NB4 (cell line): ENCODE results near the gene EFCAB6.

ENCODE experiments used
- MAX ChIP-seq: IDR thresholded peaks from 2 replicates; pipeline ENCODE4 v1.6.1; 2011; ENCODE audit warnings: low read depth, low read length
- MYC ChIP-seq: IDR thresholded peaks from 2 replicates; pipeline ENCODE4 v1.6.1; 2011; ENCODE audit warnings: low read depth, low read length
- POLR2A ChIP-seq: IDR thresholded peaks from 2 replicates; pipeline ENCODE4 v1.6.1; 2011; ENCODE audit warnings: mild to moderate bottlenecking; ENCODE audit not compliant: insufficient read length; ENCODE audit errors: extremely low read depth
- TF ChIP-seq, protein P1 (sequence below): IDR thresholded peaks from one replicate; pipeline ENCODE4 v1.5.1; 2012; ENCODE audit warnings: low read depth, low read length

DNA sequence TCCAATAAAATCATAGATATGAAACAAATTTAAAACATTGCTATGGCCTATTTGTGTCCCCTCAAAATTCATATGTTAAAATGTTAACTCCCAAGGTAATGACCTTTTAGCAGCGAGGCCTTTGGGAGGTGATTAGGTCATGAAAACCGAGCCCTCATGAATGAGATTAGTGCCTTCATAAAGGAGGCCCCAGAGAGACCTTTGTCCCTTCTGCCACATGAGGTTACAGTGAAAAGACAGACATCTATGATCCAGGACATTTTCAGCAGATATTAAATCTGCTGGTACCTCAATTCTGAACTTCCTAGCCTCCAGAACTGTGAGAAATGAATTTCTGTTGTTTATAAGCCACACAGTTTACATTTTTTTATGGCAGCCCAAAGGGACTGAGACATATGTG, 228.6 kb downstream of the EFCAB6 start:
- TF ChIP-seq, protein P1, sequence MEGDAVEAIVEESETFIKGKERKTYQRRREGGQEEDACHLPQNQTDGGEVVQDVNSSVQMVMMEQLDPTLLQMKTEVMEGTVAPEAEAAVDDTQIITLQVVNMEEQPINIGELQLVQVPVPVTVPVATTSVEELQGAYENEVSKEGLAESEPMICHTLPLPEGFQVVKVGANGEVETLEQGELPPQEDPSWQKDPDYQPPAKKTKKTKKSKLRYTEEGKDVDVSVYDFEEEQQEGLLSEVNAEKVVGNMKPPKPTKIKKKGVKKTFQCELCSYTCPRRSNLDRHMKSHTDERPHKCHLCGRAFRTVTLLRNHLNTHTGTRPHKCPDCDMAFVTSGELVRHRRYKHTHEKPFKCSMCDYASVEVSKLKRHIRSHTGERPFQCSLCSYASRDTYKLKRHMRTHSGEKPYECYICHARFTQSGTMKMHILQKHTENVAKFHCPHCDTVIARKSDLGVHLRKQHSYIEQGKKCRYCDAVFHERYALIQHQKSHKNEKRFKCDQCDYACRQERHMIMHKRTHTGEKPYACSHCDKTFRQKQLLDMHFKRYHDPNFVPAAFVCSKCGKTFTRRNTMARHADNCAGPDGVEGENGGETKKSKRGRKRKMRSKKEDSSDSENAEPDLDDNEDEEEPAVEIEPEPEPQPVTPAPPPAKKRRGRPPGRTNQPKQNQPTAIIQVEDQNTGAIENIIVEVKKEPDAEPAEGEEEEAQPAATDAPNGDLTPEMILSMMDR = no peak
- no peak for TF ChIP-seq POLR2A
- no peak for TF ChIP-seq MYC
- TF ChIP-seq MAX = no peak
